ENCODE results near the gene PNMA8A. TPM values are rescaled to one million over a fixed set of nuclear protein-coding genes. Genes with fewer than 3 reads are reported as not detected.

Gene PNMA8A
- total RNA-seq (2022; extraction: Qiagen RNA extraction): 9.6 to 11.5 TPM (median 10.9 TPM) in 5 replicates

GRCh38 chr19:46471116-46471733 is at the start of gene PNMA8A:
Gene PNMA8A (minus strand): TSS chr19:46471563. CDS start chr19:46471035, 528 bp downstream.

GRCh38 chr19:46495786-46496099 is 24.4 kb upstream of the PNMA8A start, which contains the start of gene PNMA8B:
Gene PNMA8B (minus strand): TSS chr19:46495867. CDS start chr19:46495465, 402 bp downstream.

GRCh38 chr19:46428239-46429135 is 42.9 kb downstream of the PNMA8A start, which contains the start of gene PNMA8C:
Gene PNMA8C (minus strand): TSS chr19:46428936. CDS start chr19:46428359, 577 bp downstream.

Other genes starting within 250 kb of the PNMA8A start
- gene IGFL1, start 241.8 kb downstream of the PNMA8A start, total RNA-seq (2022; extraction: Qiagen RNA extraction): 1.9 to 3.2 TPM (median 2.5 TPM) in 5 replicates
- 0.06 TPM in 1 of 5 replicates, not detected in the others for gene HIF3A, start 174.5 kb downstream of the PNMA8A start, total RNA-seq (2022; extraction: Qiagen RNA extraction)
- gene PPP5C, start 124.5 kb downstream of the PNMA8A start, total RNA-seq (2022; extraction: Qiagen RNA extraction): 79.3 to 95.2 TPM (median 85.4 TPM) in 5 replicates
- gene CCDC8, start 58.0 kb downstream of the PNMA8A start, total RNA-seq (2022; extraction: Qiagen RNA extraction): 0.02 TPM in 1 of 5 replicates, not detected in the others
- gene PNMA8C, start 42.6 kb downstream of the PNMA8A start, total RNA-seq (2022; extraction: Qiagen RNA extraction): not detected in 5 replicates
- gene PNMA8B, start 24.3 kb upstream of the PNMA8A start, total RNA-seq (2022; extraction: Qiagen RNA extraction): not detected in 5 replicates
- 206 to 253 TPM (median 241 TPM) in 5 replicates for gene CALM3, start 129.8 kb upstream of the PNMA8A start, total RNA-seq (2022; extraction: Qiagen RNA extraction)
- 0.08 to 0.22 TPM (median 0.09 TPM) in 3 of 5 replicates, not detected in the others for gene PTGIR, start 153.5 kb upstream of the PNMA8A start, total RNA-seq (2022; extraction: Qiagen RNA extraction)
- gene GNG8, start 164.6 kb upstream of the PNMA8A start, total RNA-seq (2022; extraction: Qiagen RNA extraction): not detected in 5 replicates
- 0.29 to 0.39 TPM (median 0.31 TPM) in 5 replicates for gene DACT3, start 189.6 kb upstream of the PNMA8A start, total RNA-seq (2022; extraction: Qiagen RNA extraction)
- 24.2 to 34.1 TPM (median 30.3 TPM) in 5 replicates for gene PRKD2, start 245.6 kb upstream of the PNMA8A start, total RNA-seq (2022; extraction: Qiagen RNA extraction)

Measured in A549 treated with CORT108297 at 1 μM for 4 hours (cell line).